Sigmoid colon (tissue), 7 donors: ENCODE measurements around the gene KCTD19. TPM values are rescaled to one million over a fixed set of nuclear protein-coding genes. Genes with fewer than 3 reads are reported as not detected.
A peak's percentile ranks its signal among the peaks of the same experiment; 100 is the strongest.

Source experiments
- DNase-seq: peaks from one replicate; pipeline ENCODE4 v3.0.0-alpha.2; 2019
- H3K27ac ChIP-seq, 4 donors: fragments of 200-600 bp; sonication (generic); one replicate each; pipeline ENCODE4 v1.5.1; 2016 to 2019; ENCODE audit warnings: mild to moderate bottlenecking in 1 of 4
- H3K27me3 ChIP-seq, 3 donors: fragments of 200-600 bp; sonication (generic); one replicate each; pipeline ENCODE4 v1.5.1; 2019; ENCODE audit warnings: mild to moderate bottlenecking in 1 of 3
- H3K36me3 ChIP-seq, 4 donors: fragments of 200-600 bp; sonication (generic); one replicate each; pipeline ENCODE4 v1.5.1; 2016 to 2019
- H3K4me1 ChIP-seq, 4 donors: fragments of 200-600 bp; sonication (generic); one replicate each; pipeline ENCODE4 v1.5.1; 2017 to 2019
- H3K4me3 ChIP-seq, 4 donors: fragments of 200-600 bp; sonication (generic); one replicate each; pipeline ENCODE4 v1.5.1; 2017 to 2019; ENCODE audit warnings: mild to moderate bottlenecking in 2 of 4, moderate library complexity in 1 of 4
- H3K9me3 ChIP-seq, 4 donors: fragments of 200-600 bp in 3 of 4; sonication (generic) in 3 of 4; one replicate each; pipeline versions ENCODE4 v1.5.1 to v1.6.1; 2013 to 2019
- CTCF ChIP-seq, 4 experiments: fragments of 450-650 bp in 3 of 4; fragments of 200-600 bp in 1 of 4; IDR thresholded peaks; one replicate each; pipeline ENCODE4 v1.5.1; 2016 to 2019; ENCODE audit warnings: antibody characterized with exemption in 4 of 4, mild to moderate bottlenecking in 3 of 4, moderate library complexity in 2 of 4
- EP300 ChIP-seq, 4 donors: sonication (generic); formaldehyde crosslinking; IDR thresholded peaks; one replicate each; pipeline ENCODE4 v1.6.1; 2017; ENCODE audit warnings: antibody characterized with exemption in 4 of 4
- POLR2A ChIP-seq, 2 donors: fragments of 450-650 bp; IDR thresholded peaks; one replicate each; pipeline ENCODE4 v1.6.1; 2016; ENCODE audit warnings: antibody characterized with exemption in 2 of 2, mild to moderate bottlenecking in 2 of 2, moderate library complexity in 2 of 2
- POLR2AphosphoS5 ChIP-seq, 4 donors: sonication (generic); formaldehyde crosslinking; IDR thresholded peaks; one replicate each; pipeline ENCODE4 v1.6.1; 2017; ENCODE audit warnings: antibody characterized with exemption in 4 of 4
- WGBS, 2 donors: extraction: QIAGEN DNeasy Blood & Tissue Kit; methylation state at CpG; one replicate each; pipeline ENCODE4 v1.1.7; 2013; 5-methylcytosine and 5-hydroxymethylcytosine counted together
- intact Hi-C: fragments of 100-400 bp; cut with DNase I; formaldehyde crosslinking; loops from one replicate; pipeline ENCODE4 v1.15.1; 2023
- polyA plus RNA-seq, 3 donors: library from polyadenylated mRNA; stranded (reverse); fragments of 200-250 nt; gene quantifications; one replicate each; pipeline ENCODE4 v1.2.3, GENCODE V29; 2013
- total RNA-seq, 4 donors: library from RNA; depleted of rRNA; stranded (reverse); fragments of >200 nt; gene quantifications; one replicate each; pipeline ENCODE4 v1.1.0, GENCODE V29; 2016
- donor health status: healthy with polysubstance abuse.
- donor health status: Bipolar disorder and iron deficiency.
- donor health status: healthy.

The KCTD19 gene
- total and polyA plus RNA-seq, 7 donors = under 0.01 to 0.04 TPM; not detected in 5

GRCh38 chr16:67245674-67246080, 80.9 kb downstream of the KCTD19 start:
- peaks cover 7 to 25% (median 13%) of the 10 kb centered on the region in 3 donors for H3K27me3 ChIP-seq
- H3K27ac ChIP-seq = peak overlapping the region; percentile 80 to 89 (median 83)
- H3K4me1 ChIP-seq = peaks cover 0 to 72% (median 56%) of the 10 kb centered on the region in 4 donors
- H3K9me3 ChIP-seq = no peaks in the 10 kb centered on the region
- peak overlapping the region; percentile 44 to 87 (median 72) for H3K4me3 ChIP-seq
- intact Hi-C loops = loop anchor here (1.0 to 5.0 kb wide), 2 partner anchors 62 to 152 kb away; partner anchors contain the start of gene MATCAP1
- WGBS, 2 donors = 5 to 28% methylated on average over 8 of the region's 8 CpGs
- no peak for DNase-seq
- TF ChIP-seq POLR2AphosphoS5 (IDR thresholded peaks at IDR 0.05) (no peak), EP300 (IDR thresholded peaks at IDR 0.05) (no peak), CTCF (IDR thresholded peaks at IDR 0.05) (no peak), POLR2A (IDR thresholded peaks at IDR 0.05) (no peak)
- no peaks in the 10 kb centered on the region for H3K36me3 ChIP-seq

GRCh38 chr16:67245186-67245585, 81.4 kb downstream of the KCTD19 start:
- no peaks in the 10 kb centered on the region for H3K36me3 ChIP-seq
- WGBS, 2 donors = 53 to 54% methylated on average over 4 of the region's 4 CpGs
- peaks cover 7 to 20% (median 13%) of the 10 kb centered on the region in 3 donors for H3K27me3 ChIP-seq
- TF ChIP-seq POLR2AphosphoS5 (IDR thresholded peaks at IDR 0.05) = no peak
- TF ChIP-seq CTCF (IDR thresholded peaks at IDR 0.05) = no peak
- no peak for TF ChIP-seq EP300 (IDR thresholded peaks at IDR 0.05)
- no peak for TF ChIP-seq POLR2A (IDR thresholded peaks at IDR 0.05)
- peak overlapping the region; percentile 80 to 89 (median 83) for H3K27ac ChIP-seq
- DNase-seq = peak; percentile 56
- H3K4me3 ChIP-seq = peak overlapping the region in 1 of 4 donors; percentile 62
- H3K9me3 ChIP-seq = no peaks in the 10 kb centered on the region
- peaks cover 0 to 77% (median 60%) of the 10 kb centered on the region in 4 donors for H3K4me1 ChIP-seq
- intact Hi-C loops = loop anchor here (1.0 to 5.0 kb wide), 2 partner anchors 62 to 152 kb away; partner anchors contain the start of gene MATCAP1

DNA sequence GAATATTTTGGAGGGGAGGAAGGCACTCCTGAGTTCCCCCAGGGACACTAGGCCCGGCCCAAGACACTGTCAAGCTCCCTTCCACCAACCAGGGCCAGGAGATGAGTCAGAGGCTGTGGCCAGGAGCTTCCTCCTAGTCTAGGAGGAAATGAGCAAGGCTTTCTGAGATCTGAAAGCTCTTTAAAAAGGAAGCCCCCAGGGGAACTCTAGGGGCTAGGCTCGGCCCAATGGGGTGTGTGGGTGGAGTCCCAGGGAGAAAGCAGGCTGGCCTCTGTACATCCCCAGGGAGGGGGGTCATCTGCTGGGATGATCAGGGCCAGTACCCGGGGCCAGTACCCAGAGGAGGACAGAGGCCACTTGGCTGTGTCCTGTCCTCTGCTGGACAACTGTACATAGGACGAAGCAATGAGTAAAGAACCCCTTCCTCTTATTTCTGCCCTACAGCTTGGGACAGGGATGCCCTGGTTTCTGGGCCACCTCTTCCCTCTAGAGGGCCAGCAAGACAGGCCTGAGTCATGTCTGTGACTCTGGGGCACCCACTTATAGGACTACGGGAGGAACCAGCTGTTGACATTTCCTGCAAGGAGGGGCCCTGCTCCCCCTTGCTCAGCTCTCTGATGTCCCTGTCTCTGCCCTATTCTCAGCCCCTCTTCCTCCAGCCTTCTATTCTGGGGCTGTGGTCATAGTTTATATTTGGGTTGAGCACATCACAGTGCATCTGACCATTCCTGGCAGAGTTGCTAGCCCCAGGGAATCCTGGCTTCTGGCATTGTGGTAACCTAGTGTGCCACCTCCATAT, 82.0 kb downstream of the KCTD19 start:
- intact Hi-C loops = loop anchor here (1.0 to 5.0 kb wide), 2 partner anchors 61 to 153 kb away; partner anchors contain the start of gene MATCAP1
- H3K4me3 ChIP-seq = no peak overlapping the region
- DNase-seq = peak; percentile 83
- H3K4me1 ChIP-seq = peaks cover 0 to 78% (median 60%) of the 10 kb centered on the region in 4 donors
- H3K27me3 ChIP-seq = peaks cover 7 to 14% (median 7%) of the 10 kb centered on the region in 3 donors
- H3K27ac ChIP-seq = peak overlapping the region; percentile 80 to 89 (median 83)
- WGBS, 2 donors = 19 to 39% methylated on average over 5 of the region's 5 CpGs
- no peaks in the 10 kb centered on the region for H3K36me3 ChIP-seq
- no peaks in the 10 kb centered on the region for H3K9me3 ChIP-seq
- TF ChIP-seq POLR2AphosphoS5 (IDR thresholded peaks at IDR 0.05) (peak in 1 of 4 donors; percentile 14), EP300 (IDR thresholded peaks at IDR 0.05) (no peak), POLR2A (IDR thresholded peaks at IDR 0.05) (no peak), CTCF (IDR thresholded peaks at IDR 0.05) (no peak)

GRCh38 chr16:67243481-67243880, 83.1 kb downstream of the KCTD19 start:
- Histone ChIP-seq H3K4me3 (no peak overlapping the region), H3K36me3 (peaks cover 0 to 11% (median 2%) of the 10 kb centered on the region in 4 donors), H3K27ac (peak overlapping the region; percentile 80 to 89 (median 83)), H3K4me1 (peaks cover 0 to 70% (median 50%) of the 10 kb centered on the region in 4 donors), H3K27me3 (peaks cover 0 to 3% (median 2%) of the 10 kb centered on the region in 3 donors), H3K9me3 (no peaks in the 10 kb centered on the region)
- no peak for DNase-seq
- TF ChIP-seq POLR2AphosphoS5 (IDR thresholded peaks at IDR 0.05) (no peak), CTCF (IDR thresholded peaks at IDR 0.05) (no peak)
- 84 to 85% methylated on average over 4 of the region's 4 CpGs for WGBS, 2 donors
- intact Hi-C loops = no loop called here
